ENCODE data around the gene SLC22A23. TPM values are rescaled to one million over a fixed set of nuclear protein-coding genes. Genes with fewer than 3 reads are reported as not detected.

The SLC22A23 gene
- total RNA-seq, 4 donors from 2014 or later = 7.1 to 9.6 (median 8.2) TPM

DNA sequence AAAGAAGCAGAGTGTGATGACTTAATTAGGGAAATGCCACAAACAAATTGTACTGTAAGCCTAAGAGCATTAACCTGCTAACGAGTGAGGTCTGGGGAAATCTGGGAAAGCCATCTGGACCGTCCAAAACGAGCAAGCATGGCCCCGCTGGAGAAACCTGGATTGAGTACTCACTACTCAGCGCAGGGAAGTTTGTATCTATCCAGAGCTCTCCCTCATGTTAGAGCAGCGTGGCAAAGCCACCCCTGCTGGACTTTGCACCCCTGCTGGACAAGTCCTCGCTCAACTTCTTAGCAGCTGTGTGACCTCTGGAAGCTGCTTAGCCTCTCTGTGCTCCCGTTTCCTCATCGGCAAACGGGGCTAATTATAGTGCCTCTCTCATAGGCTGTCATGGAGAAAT, 160.8 kb downstream of the SLC22A23 start:
- 78 to 79% methylated on average over 10 of the region's 10 CpGs for WGBS, 2 donors
- DNase-seq (ENCODE audit: low spot score in 2 of 2) = no peak
- TF ChIP-seq, protein P1, sequence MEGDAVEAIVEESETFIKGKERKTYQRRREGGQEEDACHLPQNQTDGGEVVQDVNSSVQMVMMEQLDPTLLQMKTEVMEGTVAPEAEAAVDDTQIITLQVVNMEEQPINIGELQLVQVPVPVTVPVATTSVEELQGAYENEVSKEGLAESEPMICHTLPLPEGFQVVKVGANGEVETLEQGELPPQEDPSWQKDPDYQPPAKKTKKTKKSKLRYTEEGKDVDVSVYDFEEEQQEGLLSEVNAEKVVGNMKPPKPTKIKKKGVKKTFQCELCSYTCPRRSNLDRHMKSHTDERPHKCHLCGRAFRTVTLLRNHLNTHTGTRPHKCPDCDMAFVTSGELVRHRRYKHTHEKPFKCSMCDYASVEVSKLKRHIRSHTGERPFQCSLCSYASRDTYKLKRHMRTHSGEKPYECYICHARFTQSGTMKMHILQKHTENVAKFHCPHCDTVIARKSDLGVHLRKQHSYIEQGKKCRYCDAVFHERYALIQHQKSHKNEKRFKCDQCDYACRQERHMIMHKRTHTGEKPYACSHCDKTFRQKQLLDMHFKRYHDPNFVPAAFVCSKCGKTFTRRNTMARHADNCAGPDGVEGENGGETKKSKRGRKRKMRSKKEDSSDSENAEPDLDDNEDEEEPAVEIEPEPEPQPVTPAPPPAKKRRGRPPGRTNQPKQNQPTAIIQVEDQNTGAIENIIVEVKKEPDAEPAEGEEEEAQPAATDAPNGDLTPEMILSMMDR (IDR thresholded peaks at IDR 0.05) = no peak
- TF ChIP-seq EP300 (IDR thresholded peaks at IDR 0.05) (no peak), POLR2A (IDR thresholded peaks at IDR 0.05) (no peak)
- Histone ChIP-seq H3K4me1 (peaks cover 0 to 7% (median 0%) of the 10 kb centered on the region in 4 donors), H3K36me3 (peaks cover 0 to 8% (median 0%) of the 10 kb centered on the region in 3 donors), H3K9me3 (no peaks in the 10 kb centered on the region), H3K4me3 (no peak overlapping the region), H3K27me3 (peaks cover 0 to 5% of the 10 kb centered on the region in 2 donors), H3K27ac (no peak overlapping the region)

DNA sequence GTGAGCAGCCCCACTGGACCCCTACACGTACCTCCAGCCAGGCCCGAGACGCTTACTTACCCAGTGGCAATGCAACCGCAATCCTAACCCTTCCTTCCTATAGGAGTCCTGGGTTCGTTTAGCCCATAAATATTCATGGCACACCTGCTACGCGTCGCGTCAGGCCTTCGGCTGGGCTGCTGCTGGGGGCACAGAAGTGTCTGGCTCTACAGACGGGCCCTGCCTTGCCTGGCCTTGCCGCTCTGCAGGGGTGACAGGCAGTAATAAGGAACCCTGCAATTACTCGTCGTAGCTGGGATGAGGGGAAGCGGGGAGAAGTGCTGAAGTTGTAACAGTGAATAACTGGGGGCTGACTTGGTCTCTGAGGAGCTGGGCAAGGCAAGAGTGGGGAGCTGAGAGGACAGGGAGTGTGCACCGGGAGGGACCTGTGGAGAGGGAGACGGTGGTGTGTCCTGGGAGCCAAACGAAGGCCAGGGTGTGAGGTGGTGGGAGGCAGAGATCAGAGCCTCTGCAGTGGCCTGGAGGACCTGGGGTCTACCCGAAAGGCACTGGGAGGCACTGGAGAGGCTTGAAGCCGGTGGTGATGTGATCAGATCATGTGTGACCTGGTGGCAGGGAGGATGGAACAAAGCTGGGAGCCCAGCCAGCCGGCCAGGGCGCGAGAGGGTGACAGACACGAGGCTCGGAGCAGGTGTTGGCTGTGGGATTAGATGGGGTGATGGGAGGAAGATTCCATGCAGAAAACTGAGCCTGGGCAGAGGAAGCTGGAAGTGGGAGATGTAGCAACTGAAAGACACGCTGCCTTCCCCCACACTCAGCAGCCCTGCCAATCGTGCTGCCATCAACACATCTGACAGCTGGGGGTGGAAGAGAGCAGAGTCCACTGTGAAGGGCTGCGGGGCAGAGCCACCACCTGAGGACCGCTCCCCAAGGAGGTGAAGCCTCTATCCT, 161.7 kb downstream of the SLC22A23 start:
- Histone ChIP-seq H3K4me3 (no peak overlapping the region), H3K36me3 (peaks cover 0 to 8% (median 0%) of the 10 kb centered on the region in 3 donors), H3K27me3 (peaks cover 0 to 5% of the 10 kb centered on the region in 2 donors), H3K4me1 (peaks cover 0 to 7% (median 0%) of the 10 kb centered on the region in 4 donors), H3K9me3 (no peaks in the 10 kb centered on the region), H3K27ac (no peak overlapping the region)
- WGBS, 2 donors = 63 to 65% methylated on average over 29 of the region's 29 CpGs
- peak in 1 of 2 donors; percentile 1 for DNase-seq (ENCODE audit: low spot score in 2 of 2)
- TF ChIP-seq EP300 (IDR thresholded peaks at IDR 0.05) = no peak
- TF ChIP-seq, protein P1 (IDR thresholded peaks at IDR 0.05) = peak in 1 of 5 experiments; percentile 7

DNA sequence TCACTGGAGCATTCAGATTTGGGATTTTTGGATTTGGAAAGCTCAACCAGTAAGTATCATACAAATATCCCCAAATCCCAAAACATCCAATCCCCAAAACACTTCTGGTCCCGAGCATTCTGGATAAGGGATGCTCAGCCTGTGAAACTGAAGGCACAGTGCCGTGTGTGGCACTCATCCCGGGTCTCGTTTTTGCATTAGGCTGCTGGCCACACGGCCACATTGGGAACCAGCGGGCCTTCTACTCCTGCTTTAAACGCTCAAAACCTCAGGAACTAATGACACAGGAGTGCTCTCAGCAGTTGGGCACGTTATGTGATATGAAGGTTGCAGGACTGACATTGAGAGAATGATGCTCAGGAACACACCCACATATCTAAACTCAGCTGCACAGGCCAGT, 162.5 kb downstream of the SLC22A23 start:
- TF ChIP-seq EP300 (IDR thresholded peaks at IDR 0.05) (no peak), POLR2A (IDR thresholded peaks at IDR 0.05) (no peak)
- Histone ChIP-seq H3K36me3 (peaks cover 0 to 8% (median 0%) of the 10 kb centered on the region in 3 donors), H3K4me3 (no peak overlapping the region), H3K9me3 (no peaks in the 10 kb centered on the region), H3K27ac (no peak overlapping the region), H3K27me3 (peaks cover 0 to 5% of the 10 kb centered on the region in 2 donors), H3K4me1 (peaks cover 0 to 7% (median 0%) of the 10 kb centered on the region in 4 donors)
- 85% methylated on average over 8 of the region's 8 CpGs for WGBS, 2 donors
- DNase-seq (ENCODE audit: low spot score in 2 of 2) = no peak

DNA sequence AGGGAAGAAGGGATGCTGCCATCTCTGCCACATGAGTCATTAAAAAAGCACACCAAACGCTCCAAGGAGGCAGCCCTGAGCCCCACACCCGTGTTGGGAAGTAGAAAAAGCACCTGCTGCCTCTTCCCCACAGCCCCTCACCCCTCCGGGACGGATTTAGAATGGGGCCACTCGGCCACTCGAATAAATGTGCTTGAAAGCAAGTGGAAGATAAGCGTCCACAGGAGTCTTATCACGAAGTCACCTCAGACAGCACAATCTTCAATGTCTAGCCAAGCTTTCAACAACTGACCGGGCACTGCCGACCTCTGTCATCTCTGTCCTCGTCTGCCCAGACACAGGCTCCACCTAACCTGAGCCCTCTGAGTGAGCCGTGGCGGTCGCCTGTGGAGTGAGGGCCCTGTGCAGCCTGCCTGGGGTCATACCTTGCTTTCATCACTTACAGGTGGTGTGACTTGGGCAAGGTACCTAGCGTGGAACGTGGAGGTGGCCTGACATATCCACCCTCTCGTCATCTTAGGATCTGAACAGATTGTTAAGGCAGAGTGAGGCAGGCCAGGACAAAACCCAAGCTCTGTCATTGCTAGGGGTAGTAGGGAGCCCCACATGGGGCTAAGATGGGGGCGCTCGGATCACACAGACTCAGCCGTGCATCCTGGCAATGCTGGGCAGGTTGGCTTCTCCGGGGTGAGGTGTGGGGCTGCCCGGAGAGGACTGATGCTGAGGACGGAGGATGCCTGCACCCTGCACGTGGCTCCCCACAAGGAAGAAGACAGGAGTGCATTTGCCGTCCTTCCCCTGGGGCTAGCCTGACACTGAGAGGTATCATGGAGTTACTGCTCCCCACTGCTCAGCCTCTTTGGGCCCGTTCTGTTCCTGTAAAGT, 163.3 kb downstream of the SLC22A23 start:
- 88 to 89% methylated on average over 21 to 26 of the region's 26 CpGs for WGBS, 2 donors
- DNase-seq (ENCODE audit: low spot score in 2 of 2) = peak in 1 of 2 donors; percentile 7
- Histone ChIP-seq H3K9me3 (no peaks in the 10 kb centered on the region), H3K27me3 (peaks cover 0 to 5% of the 10 kb centered on the region in 2 donors), H3K4me3 (no peak overlapping the region), H3K27ac (no peak overlapping the region), H3K36me3 (peaks cover 0 to 8% (median 0%) of the 10 kb centered on the region in 3 donors), H3K4me1 (peaks cover 0 to 7% (median 0%) of the 10 kb centered on the region in 4 donors)
- TF ChIP-seq POLR2A (IDR thresholded peaks at IDR 0.05) (no peak), EP300 (IDR thresholded peaks at IDR 0.05) (no peak)
- TF ChIP-seq, protein P1 (IDR thresholded peaks at IDR 0.05) = no peak

DNA sequence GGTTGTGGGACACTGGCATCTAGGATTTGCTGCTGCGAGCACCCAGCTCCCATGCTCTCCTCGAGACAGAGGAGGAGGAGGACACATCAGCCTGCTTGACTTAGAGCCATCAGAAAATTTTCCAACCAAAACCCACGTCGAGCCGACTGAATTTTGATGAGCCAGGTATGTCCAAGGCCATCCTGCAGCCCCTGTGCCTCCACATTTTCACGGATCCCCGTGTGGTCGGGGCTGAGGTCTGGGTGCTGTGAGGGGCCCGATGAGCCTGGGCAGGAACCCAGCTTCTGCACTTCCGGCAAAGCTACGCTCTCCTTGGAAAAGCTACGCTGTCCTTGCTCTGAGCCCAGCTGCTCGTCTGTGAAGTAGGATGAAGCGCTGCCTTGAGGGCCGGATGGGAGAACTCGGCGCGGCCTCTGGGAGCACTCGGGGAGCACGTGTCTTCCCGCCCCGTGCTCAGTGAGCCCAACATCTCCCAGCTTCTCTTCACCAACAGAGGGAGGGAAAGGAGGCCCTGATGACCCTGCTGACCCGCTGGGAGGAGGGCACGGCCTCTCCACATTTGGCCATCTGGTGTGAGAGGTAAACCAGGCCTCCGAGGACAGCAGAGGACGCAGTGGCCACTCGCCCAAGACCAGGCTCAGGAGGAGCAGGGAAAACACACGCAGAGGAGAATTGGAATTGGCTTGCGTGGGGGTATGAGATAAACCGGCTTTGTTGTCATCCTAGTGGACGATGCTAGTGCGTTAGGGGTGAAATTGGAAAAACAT, 164.2 kb downstream of the SLC22A23 start:
- Histone ChIP-seq H3K9me3 (no peaks in the 10 kb centered on the region), H3K36me3 (peaks cover 0 to 3% (median 0%) of the 10 kb centered on the region in 3 donors), H3K4me1 (peaks cover 0 to 7% (median 0%) of the 10 kb centered on the region in 4 donors), H3K4me3 (no peak overlapping the region), H3K27ac (no peak overlapping the region), H3K27me3 (no peaks in the 10 kb centered on the region)
- DNase-seq (ENCODE audit: low spot score in 2 of 2) = no peak
- TF ChIP-seq EP300 (IDR thresholded peaks at IDR 0.05) (no peak), POLR2A (IDR thresholded peaks at IDR 0.05) (no peak)
- TF ChIP-seq, protein P1 (IDR thresholded peaks at IDR 0.05) = no peak
- 90 to 92% methylated on average over 31 to 32 of the region's 32 CpGs for WGBS, 2 donors
